IPS-18a (cell line): ENCODE results near the gene CSNK1D.

Experiments
- H3K27ac ChIP-seq: one replicate; pipeline ENCODE4 v1.5.1; 2013; ENCODE audit warnings: low read length
- H3K27me3 ChIP-seq: one replicate; pipeline ENCODE4 v1.6.1; 2013; ENCODE audit warnings: mild to moderate bottlenecking, low read length; ENCODE audit not compliant: control insufficient read depth, insufficient read depth
- H3K36me3 ChIP-seq: one replicate; pipeline ENCODE4 v1.6.1; 2013; ENCODE audit warnings: low read depth, low read length; ENCODE audit not compliant: control insufficient read depth
- H3K4me1 ChIP-seq: one replicate; pipeline ENCODE4 v1.6.1; 2013; ENCODE audit warnings: low read depth, low read length; ENCODE audit not compliant: control insufficient read depth
- H3K4me3 ChIP-seq: one replicate; pipeline ENCODE4 v1.5.1; 2013; ENCODE audit warnings: low read length
- H3K9ac ChIP-seq: one replicate; pipeline ENCODE4 v1.6.1; 2013; ENCODE audit warnings: mild to moderate bottlenecking, low read length, moderate library complexity
- H3K9me3 ChIP-seq: one replicate; pipeline ENCODE4 v1.6.1; 2013; ENCODE audit warnings: low read depth, low read length; ENCODE audit not compliant: control insufficient read depth

Gene CSNK1D

GRCh38 chr17:82250868-82251500 lies 22.5 kb downstream of the CSNK1D start:
- Histone ChIP-seq H3K9me3 (no peaks in the 10 kb centered on the region), H3K27me3 (no peaks in the 10 kb centered on the region), H3K36me3 (peaks cover 85% of the 10 kb centered on the region), H3K9ac (no peak overlapping the region), H3K27ac (no peak overlapping the region), H3K4me1 (no peaks in the 10 kb centered on the region), H3K4me3 (no peak overlapping the region)

DNA sequence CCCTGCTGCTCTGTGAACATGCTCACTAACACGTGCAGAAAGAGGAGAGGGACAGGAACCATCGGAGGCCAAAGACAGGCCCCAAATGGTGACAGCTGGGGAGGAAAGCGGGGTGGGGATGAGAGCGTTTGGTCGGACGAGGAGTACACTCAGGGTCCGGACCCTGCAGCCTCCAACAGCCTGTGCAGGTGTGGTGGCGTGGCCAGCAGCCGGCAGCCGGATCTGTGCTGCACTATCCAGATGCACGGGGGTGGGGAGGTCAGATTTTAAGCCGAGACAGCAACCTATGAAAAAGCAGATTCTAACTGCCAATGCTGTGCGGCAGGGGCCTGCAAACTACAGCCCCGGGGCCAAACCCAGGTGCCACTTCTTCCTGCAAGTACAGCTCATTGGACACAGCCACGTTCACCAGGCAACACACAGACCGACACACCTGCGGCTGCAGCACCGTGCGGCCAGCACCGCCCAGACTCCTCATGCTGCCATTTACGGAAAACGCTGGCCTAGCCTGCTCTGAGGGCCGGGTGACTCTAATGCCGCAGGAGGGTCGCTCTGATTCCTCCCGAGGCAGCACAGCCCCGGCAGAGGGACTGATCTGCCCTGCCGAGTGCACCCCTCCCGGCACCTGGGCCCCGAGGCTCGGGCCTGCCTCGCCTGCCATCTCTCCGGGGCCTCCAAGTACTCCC lies 23.5 kb downstream of the CSNK1D start:
- H3K9me3 ChIP-seq = no peaks in the 10 kb centered on the region
- H3K27me3 ChIP-seq = no peaks in the 10 kb centered on the region
- no peak overlapping the region for H3K27ac ChIP-seq
- H3K36me3 ChIP-seq = peaks cover 85% of the 10 kb centered on the region
- H3K4me1 ChIP-seq = no peaks in the 10 kb centered on the region
- no peak overlapping the region for H3K9ac ChIP-seq
- no peak overlapping the region for H3K4me3 ChIP-seq

- H3K36me3 ChIP-seq = peaks cover 94% of the 10 kb centered on the region
- H3K4me1 ChIP-seq = no peaks in the 10 kb centered on the region
- H3K4me3 ChIP-seq = no peak overlapping the region
- no peak overlapping the region for H3K27ac ChIP-seq
- H3K27me3 ChIP-seq = no peaks in the 10 kb centered on the region
- no peaks in the 10 kb centered on the region for H3K9me3 ChIP-seq
- H3K9ac ChIP-seq = no peak overlapping the region
Measured at GRCh38 chr17:82248815-82249674, 24.5 kb downstream of the CSNK1D start.

DNA sequence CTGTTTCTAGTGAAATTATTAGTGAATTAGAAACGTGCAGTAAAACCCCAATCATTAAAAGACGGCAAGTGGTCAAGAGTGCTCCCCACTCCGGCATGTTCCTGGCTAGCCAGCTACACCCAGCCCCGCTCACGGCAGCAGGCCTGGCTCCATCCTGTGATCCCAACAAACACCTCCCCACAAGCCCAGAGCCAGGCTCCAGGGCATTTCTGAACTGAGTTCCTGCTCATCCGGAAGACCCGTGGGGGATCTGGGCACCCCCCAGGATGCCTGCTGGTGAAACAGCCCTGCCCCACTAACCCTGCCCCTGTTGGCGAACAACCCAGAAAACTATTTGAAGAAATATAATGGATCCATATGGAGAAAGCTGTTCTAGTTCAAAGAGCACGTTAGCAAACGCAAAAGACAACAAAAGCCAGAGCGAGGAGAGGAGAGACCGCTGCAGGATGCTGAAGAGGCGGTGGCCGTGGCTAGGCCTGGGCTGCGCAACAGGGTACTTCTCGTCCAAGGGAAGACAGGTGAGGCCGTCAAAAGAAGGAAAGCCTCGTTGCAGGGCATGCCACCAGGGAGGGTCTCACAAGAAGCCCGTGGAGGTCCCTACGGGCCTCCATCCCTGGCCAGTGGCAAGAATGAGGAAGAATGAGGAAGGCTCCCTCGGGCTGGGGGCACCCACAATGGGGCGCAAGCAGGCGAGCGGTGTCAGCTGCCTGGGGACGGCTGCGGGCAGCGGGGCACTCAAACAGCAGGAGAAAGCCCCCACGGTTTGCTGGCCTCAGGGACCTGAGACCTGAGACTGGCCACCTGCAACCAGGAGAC lies 25.4 kb downstream of the CSNK1D start:
- H3K9me3 ChIP-seq = no peaks in the 10 kb centered on the region
- no peaks in the 10 kb centered on the region for H3K27me3 ChIP-seq
- H3K36me3 ChIP-seq = peaks cover 99% of the 10 kb centered on the region
- no peak overlapping the region for H3K4me3 ChIP-seq
- H3K9ac ChIP-seq = no peak overlapping the region
- no peaks in the 10 kb centered on the region for H3K4me1 ChIP-seq
- H3K27ac ChIP-seq = no peak overlapping the region

DNA sequence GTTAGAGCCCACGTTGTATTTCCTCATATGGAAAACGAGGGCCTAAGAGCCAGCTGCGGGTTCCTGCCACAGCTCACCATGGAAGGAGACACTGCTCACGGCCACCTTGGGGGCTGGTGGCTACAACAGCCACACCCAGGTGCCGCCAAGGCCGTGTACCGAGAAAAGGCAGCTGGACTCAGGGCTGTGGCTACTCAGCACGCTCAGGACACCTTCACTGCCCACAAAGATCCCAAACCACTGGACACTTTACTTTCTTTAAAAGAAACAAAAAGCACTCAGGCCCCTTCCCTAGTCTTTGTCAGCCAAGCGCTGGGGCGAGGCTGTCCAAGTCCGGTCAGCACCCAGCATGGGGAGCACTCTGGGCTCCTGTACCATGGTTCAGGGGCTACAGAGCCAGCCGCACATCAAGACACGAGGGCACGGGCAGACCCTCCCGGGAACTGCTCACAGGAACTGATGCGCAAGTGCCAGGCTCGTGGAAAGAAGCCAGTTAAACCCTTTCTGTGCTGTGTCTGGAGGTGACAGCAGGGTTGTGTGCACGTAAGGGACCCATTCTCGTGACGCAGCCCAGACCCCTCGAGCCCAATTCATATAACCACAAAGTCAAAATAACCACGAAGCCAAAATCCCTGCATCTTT lies 26.2 kb downstream of the CSNK1D start:
- Histone ChIP-seq H3K9ac (no peak overlapping the region), H3K36me3 (peaks cover 99% of the 10 kb centered on the region), H3K27me3 (no peaks in the 10 kb centered on the region), H3K9me3 (no peaks in the 10 kb centered on the region), H3K27ac (no peak overlapping the region), H3K4me1 (no peaks in the 10 kb centered on the region), H3K4me3 (no peak overlapping the region)

DNA sequence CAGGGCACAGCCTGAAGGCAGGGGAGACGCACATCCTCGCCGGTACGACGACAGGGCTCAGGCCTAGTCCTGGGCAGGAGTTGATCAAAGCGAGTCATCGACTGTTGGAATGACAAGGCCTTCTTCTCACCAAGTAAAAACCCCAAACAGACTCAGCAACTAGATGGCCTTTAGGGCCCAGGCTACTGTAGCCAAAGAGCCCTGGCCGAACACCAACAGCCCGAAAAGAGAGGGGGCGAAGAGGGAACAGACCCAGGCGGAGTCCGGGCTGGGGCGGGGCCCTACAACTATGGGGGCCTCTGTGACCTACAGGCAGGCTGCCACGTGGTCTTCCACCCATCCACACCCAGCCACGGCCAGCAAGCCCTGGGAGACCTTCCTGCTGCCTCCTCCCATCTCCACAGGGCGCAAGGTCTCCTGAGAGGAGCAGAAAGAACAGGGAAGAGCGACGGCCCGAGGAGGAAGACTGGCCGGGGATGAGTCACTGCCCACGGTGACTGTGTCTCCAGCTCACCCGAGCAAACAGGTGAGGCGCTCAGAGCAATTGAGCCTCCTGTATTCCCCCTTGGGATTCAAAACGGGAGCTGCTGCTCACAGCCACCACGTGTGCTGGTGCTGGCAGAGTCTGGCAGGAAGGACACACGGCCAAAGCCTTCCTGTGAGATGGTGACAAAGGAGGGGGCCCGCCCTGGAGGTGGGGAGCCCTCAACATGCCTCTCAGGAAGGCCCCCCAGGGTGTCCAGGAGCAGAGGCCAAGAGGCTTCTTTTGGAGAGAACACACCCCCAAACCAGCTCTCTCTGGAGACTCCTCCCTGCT lies 26.9 kb downstream of the CSNK1D start:
- Histone ChIP-seq H3K4me3 (no peak overlapping the region), H3K27ac (no peak overlapping the region), H3K36me3 (peaks cover 92% of the 10 kb centered on the region), H3K9ac (no peak overlapping the region), H3K27me3 (no peaks in the 10 kb centered on the region), H3K4me1 (no peaks in the 10 kb centered on the region), H3K9me3 (no peaks in the 10 kb centered on the region)

DNA sequence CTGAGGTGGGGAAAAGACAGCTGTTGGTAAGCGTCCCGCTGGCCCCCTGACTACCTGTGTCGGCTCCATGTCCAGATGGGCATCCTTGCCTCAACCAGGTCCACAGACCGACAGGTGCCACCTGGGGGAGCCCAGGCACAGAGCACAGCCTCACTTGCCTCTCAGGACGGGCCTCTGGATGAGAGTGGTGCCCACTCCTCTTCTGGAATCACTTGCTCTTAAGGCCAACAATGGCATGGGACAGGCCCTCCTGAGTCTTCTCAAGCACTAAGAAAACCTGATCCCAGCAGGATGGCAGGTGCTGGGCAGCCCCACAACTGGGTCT lies 27.5 kb downstream of the CSNK1D start:
- H3K36me3 ChIP-seq = peaks cover 87% of the 10 kb centered on the region
- H3K4me3 ChIP-seq = no peak overlapping the region
- no peaks in the 10 kb centered on the region for H3K4me1 ChIP-seq
- no peaks in the 10 kb centered on the region for H3K27me3 ChIP-seq
- no peak overlapping the region for H3K27ac ChIP-seq
- no peak overlapping the region for H3K9ac ChIP-seq
- no peaks in the 10 kb centered on the region for H3K9me3 ChIP-seq

GRCh38 chr17:82245134-82246039 lies 28.1 kb downstream of the CSNK1D start:
- Histone ChIP-seq H3K36me3 (peaks cover 80% of the 10 kb centered on the region), H3K9me3 (no peaks in the 10 kb centered on the region), H3K4me1 (no peaks in the 10 kb centered on the region), H3K9ac (no peak overlapping the region), H3K4me3 (no peak overlapping the region), H3K27me3 (no peaks in the 10 kb centered on the region), H3K27ac (no peak overlapping the region)

DNA sequence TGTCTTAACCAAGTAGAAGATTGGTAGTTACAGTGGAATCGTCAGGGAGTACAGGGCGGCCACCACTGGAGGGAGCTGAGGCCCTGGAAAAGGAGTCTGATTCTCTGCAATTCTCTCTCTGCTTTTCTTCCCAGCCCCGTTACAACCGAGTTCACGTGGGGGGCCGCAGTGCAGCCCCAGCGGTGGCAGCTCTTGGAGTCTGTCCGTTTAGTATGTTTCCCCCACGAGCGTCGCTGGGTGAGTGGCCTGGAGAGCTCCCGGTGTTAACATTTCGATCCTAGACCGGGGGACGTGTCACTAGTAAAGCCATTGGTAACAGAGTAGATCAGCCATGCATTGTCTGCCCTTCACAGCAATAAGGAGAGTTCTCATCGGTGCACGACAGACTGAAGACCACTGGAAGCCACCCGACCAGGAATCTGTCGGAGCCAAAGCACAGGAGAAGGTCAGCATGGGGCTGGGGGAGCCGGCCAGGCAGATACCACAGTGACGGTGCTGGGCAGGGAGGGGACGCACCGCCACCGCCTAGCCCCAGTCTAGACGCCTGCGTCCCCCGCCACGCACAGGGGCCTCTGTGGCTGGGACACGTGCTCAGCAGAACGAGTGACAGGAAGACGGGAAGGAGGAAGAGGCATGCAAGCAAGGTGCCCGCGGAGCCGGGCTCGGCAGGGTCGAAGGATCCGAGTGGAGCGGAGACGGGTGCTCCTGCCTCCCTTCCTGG lies 28.9 kb downstream of the CSNK1D start:
- H3K27ac ChIP-seq = no peak overlapping the region
- no peaks in the 10 kb centered on the region for H3K9me3 ChIP-seq
- no peak overlapping the region for H3K4me3 ChIP-seq
- H3K36me3 ChIP-seq = peaks cover 74% of the 10 kb centered on the region
- H3K9ac ChIP-seq = no peak overlapping the region
- no peaks in the 10 kb centered on the region for H3K27me3 ChIP-seq
- H3K4me1 ChIP-seq = no peaks in the 10 kb centered on the region
